OCI-LY7 (cell line): ENCODE results near the gene SHTN1. TPM values are rescaled to one million over a fixed set of nuclear protein-coding genes. Genes with fewer than 3 reads are reported as not detected.

Experiments used
- BruUV-seq: library from RNA; stranded (reverse); fragments of 400-500 nt; replicated peaks from 2 replicates; lab custom pipeline; 2021; lab: Mats Ljungman, UMichigan
- CTCF ChIA-PET: fragments of 300-600 bp; sonication (Branson Sonifier 250); formaldehyde crosslinking; loops from one replicate; lab custom pipeline; 2022; ENCODE audit warnings: antibody characterized with exemption; ENCODE audit not compliant: unreplicated experiment; lab: Charles Lee
- POLR2A ChIA-PET: fragments of 300-600 bp; sonication (Branson Sonifier 250); formaldehyde crosslinking; loops from one replicate; lab custom pipeline; 2022; ENCODE audit warnings: antibody characterized with exemption; lab: Charles Lee
- DNase-seq: peaks from one replicate; pipeline ENCODE4 v3.0.0-alpha.2; 2015; ENCODE audit warnings: low spot score
- H2AFZ ChIP-seq: fragments of 200-600 bp; sonication (generic), shearing (Covaris generic); 2 replicates; pipeline ENCODE4 v1.6.1; 2014; ENCODE audit warnings: mild to moderate bottlenecking, antibody characterized with exemption, low read length, moderate library complexity
- H3K27ac ChIP-seq: fragments of 200-600 bp; sonication (generic); 2 replicates; pipeline ENCODE4 v1.5.1; 2014; ENCODE audit warnings: mixed run types, low read depth, mild to moderate bottlenecking, moderate library complexity, low read length, inconsistent platforms; ENCODE audit not compliant: poor library complexity, severe bottlenecking
- H3K36me3 ChIP-seq: fragments of 200-600 bp; sonication (generic); 2 replicates; pipeline ENCODE4 v1.6.1; 2014; ENCODE audit warnings: mild to moderate bottlenecking, antibody characterized with exemption, low read length, moderate library complexity, mixed read lengths; ENCODE audit not compliant: insufficient read depth
- H3K4me1 ChIP-seq: fragments of 200-600 bp; sonication (generic); 2 replicates; pipeline ENCODE4 v1.5.1; 2014; ENCODE audit warnings: mild to moderate bottlenecking, low read length; ENCODE audit not compliant: insufficient read depth, poor library complexity, severe bottlenecking
- H3K4me2 ChIP-seq: fragments of 200-600 bp; sonication (generic); 2 replicates; pipeline ENCODE4 v1.6.1; 2014; ENCODE audit warnings: mild to moderate bottlenecking, low read length
- H3K4me3 ChIP-seq: fragments of 200-600 bp; sonication (generic); 2 replicates; pipeline ENCODE4 v1.5.1; 2014; ENCODE audit warnings: mild to moderate bottlenecking, low read depth, low read length; ENCODE audit not compliant: poor library complexity, severe bottlenecking
- H3K79me2 ChIP-seq: fragments of 200-600 bp; sonication (generic); 2 replicates; pipeline ENCODE4 v1.6.1; 2016; ENCODE audit warnings: low read depth, mild to moderate bottlenecking, low read length, moderate library complexity, mixed read lengths; ENCODE audit not compliant: insufficient read depth
- H3K9me2 ChIP-seq: fragments of 200-600 bp; sonication (generic); 2 replicates; pipeline ENCODE4 v1.6.1; 2016; ENCODE audit warnings: mild to moderate bottlenecking, low read length, mixed read lengths; ENCODE audit not compliant: insufficient read depth
- H3K9me3 ChIP-seq: fragments of 200-600 bp; sonication (generic); 2 replicates; pipeline ENCODE4 v1.6.1; 2014; ENCODE audit warnings: mild to moderate bottlenecking, mixed run types, low read length, mixed read lengths
- H4K20me1 ChIP-seq: fragments of 200-600 bp; sonication (generic); 2 replicates; pipeline ENCODE4 v1.6.1; 2014; ENCODE audit warnings: mild to moderate bottlenecking, antibody characterized with exemption, low read length, moderate library complexity, mixed read lengths; ENCODE audit not compliant: insufficient read depth
- CTCF ChIP-seq: fragments of 200-600 bp; sonication (generic); conservative IDR thresholded peaks from 2 replicates; pipeline ENCODE4 v1.5.1; 2014; ENCODE audit warnings: mild to moderate bottlenecking, antibody characterized with exemption, low read length, moderate library complexity, mixed read lengths
- EZH2phosphoT487 ChIP-seq: fragments of 200-600 bp; sonication (generic); IDR thresholded peaks from 2 replicates; pipeline ENCODE4 v1.6.1; 2018; ENCODE audit warnings: low read depth, borderline replicate concordance, mild to moderate bottlenecking, mixed run types, antibody characterized with exemption, low read length, moderate library complexity, mixed read lengths
- intact Hi-C: fragments of 100-400 bp; cut with micrococcal nuclease; formaldehyde crosslinking; loops from one replicate; pipeline ENCODE4 v1.10.0; 2022; ENCODE audit not compliant: unreplicated experiment
- total RNA-seq, 2 experiments: library from RNA; depleted of rRNA in 1 of 2; stranded (reverse); fragments of >200 nt in 1 of 2; shearing (Covaris generic) in 1 of 2; gene quantifications; 2 replicates each; pipeline ENCODE4 v1.2.3, GENCODE V29; 2014 to 2022

SHTN1 gene
- total RNA-seq, 2 experiments from 2014 or later: not detected

GRCh38 chr10:116973371-116973905 lies 31.5 kb downstream of the SHTN1 start:
- H3K4me2 ChIP-seq: no peak overlapping the region
- no TSS peak for BruUV-seq
- no peak overlapping the region for H2AFZ ChIP-seq
- H3K9me3 ChIP-seq: no peaks in the 10 kb centered on the region
- DNase-seq: no peak
- H3K4me1 ChIP-seq: no peaks in the 10 kb centered on the region
- POLR2A ChIA-PET: no interaction called here
- no peaks in the 10 kb centered on the region for H3K9me2 ChIP-seq
- H4K20me1 ChIP-seq: no peaks in the 10 kb centered on the region
- no peaks in the 10 kb centered on the region for H3K36me3 ChIP-seq
- intact Hi-C loops: no loop called here
- TF ChIP-seq EZH2phosphoT487 (no peak), CTCF (no peak)
- CTCF ChIA-PET: no interaction called here
- no peaks in the 10 kb centered on the region for H3K79me2 ChIP-seq
- no peak overlapping the region for H3K27ac ChIP-seq
- H3K4me3 ChIP-seq: no peak overlapping the region

- CTCF ChIA-PET: interaction anchor here (0.6 kb wide), 1 partner anchor 447 kb away, joined by 10 read pairs; no protein-coding TSS in a partner anchor
These were observed 32.9 kb downstream of the SHTN1 start for GRCh38 chr10:116972131-116972530.

More at GRCh38 chr10:116972131-116972530, 32.9 kb downstream of the SHTN1 start:
- no peak overlapping the region for H3K27ac ChIP-seq
- no peaks in the 10 kb centered on the region for H3K9me3 ChIP-seq
- no peak for DNase-seq
- no peaks in the 10 kb centered on the region for H3K36me3 ChIP-seq
- H3K4me3 ChIP-seq: no peak overlapping the region
- TF ChIP-seq CTCF: no peak
- TF ChIP-seq EZH2phosphoT487: no peak
- H3K4me1 ChIP-seq: no peaks in the 10 kb centered on the region
- H2AFZ ChIP-seq: no peak overlapping the region
- no peak overlapping the region for H3K4me2 ChIP-seq
- BruUV-seq: no TSS peak
- POLR2A ChIA-PET: no interaction called here
- no peaks in the 10 kb centered on the region for H4K20me1 ChIP-seq
- intact Hi-C loops: no loop called here
- no peaks in the 10 kb centered on the region for H3K9me2 ChIP-seq
- no peaks in the 10 kb centered on the region for H3K79me2 ChIP-seq
